KMS-11 (cell line): ENCODE results near the gene R3HDM2.

ENCODE experiments used
- H2AFZ ChIP-seq: fragments of 200-600 bp; sonication (generic); 2 replicates; pipeline ENCODE4 v1.6.1; 2016; ENCODE audit warnings: antibody characterized with exemption, mixed run types, low read depth
- H3K27ac ChIP-seq: fragments of 200-600 bp; sonication (generic); 2 replicates; pipeline ENCODE4 v1.6.1; 2016; ENCODE audit warnings: mild to moderate bottlenecking, mixed run types
- H3K27me3 ChIP-seq: fragments of 200-600 bp; sonication (generic); 2 replicates; pipeline ENCODE4 v1.6.1; 2017; ENCODE audit warnings: mild to moderate bottlenecking, low read depth, mixed run types, moderate library complexity; ENCODE audit not compliant: insufficient read depth
- H3K36me3 ChIP-seq: fragments of 200-600 bp; sonication (generic); 2 replicates; pipeline ENCODE4 v1.6.1; 2017; ENCODE audit warnings: mild to moderate bottlenecking, mixed run types; ENCODE audit not compliant: insufficient read depth
- H3K4me1 ChIP-seq: fragments of 200-600 bp; sonication (generic); 2 replicates; pipeline ENCODE4 v1.6.1; 2016; ENCODE audit warnings: mild to moderate bottlenecking, low read depth, mixed run types; ENCODE audit not compliant: poor library complexity, severe bottlenecking
- H3K4me2 ChIP-seq: fragments of 200-600 bp; sonication (generic); 2 replicates; pipeline ENCODE4 v1.7.0; 2016; ENCODE audit warnings: mild to moderate bottlenecking, mixed run types
- H3K4me3 ChIP-seq: fragments of 200-600 bp; sonication (generic); IDR thresholded peaks from 2 replicates; pipeline ENCODE4 v1.6.1; 2017; ENCODE audit warnings: low read depth, low read length, mixed read lengths; ENCODE audit not compliant: insufficient read depth
- H3K79me2 ChIP-seq: fragments of 200-600 bp; sonication (generic); 2 replicates; pipeline ENCODE4 v1.6.1; 2016; ENCODE audit warnings: low read depth, mixed run types; ENCODE audit not compliant: insufficient read depth
- H3K9ac ChIP-seq: fragments of 200-600 bp; sonication (generic); 2 replicates; pipeline ENCODE4 v1.6.1; 2016; ENCODE audit warnings: mild to moderate bottlenecking, mixed run types
- H4K20me1 ChIP-seq: fragments of 200-600 bp; sonication (generic); 2 replicates; pipeline ENCODE4 v1.6.1; 2016; ENCODE audit warnings: mild to moderate bottlenecking, mixed run types; ENCODE audit not compliant: insufficient read depth
- CTCF ChIP-seq: fragments of 200-600 bp; sonication (generic); conservative IDR thresholded peaks from 2 replicates; pipeline ENCODE4 v1.6.1; 2017; ENCODE audit warnings: low read depth, mild to moderate bottlenecking, antibody characterized with exemption, low read length, moderate library complexity, mixed read lengths

Gene R3HDM2

GRCh38 chr12:57266681-57267080 lies 164.2 kb downstream of the R3HDM2 start:
- Histone ChIP-seq H3K4me1 (peaks cover 6% of the 10 kb centered on the region), H3K9ac (no peak overlapping the region), H4K20me1 (no peaks in the 10 kb centered on the region), H3K36me3 (no peaks in the 10 kb centered on the region), H3K27me3 (no peaks in the 10 kb centered on the region), H2AFZ (no peak overlapping the region), H3K27ac (no peak overlapping the region), H3K4me2 (no peak overlapping the region), H3K79me2 (no peaks in the 10 kb centered on the region), H3K4me3 (no peak overlapping the region)
- TF ChIP-seq CTCF = no peak

- Histone ChIP-seq H3K27ac (no peak overlapping the region), H3K4me1 (peaks cover 6% of the 10 kb centered on the region)
- TF ChIP-seq CTCF = no peak
Observed at GRCh38 chr12:57263096-57263495, 167.7 kb downstream of the R3HDM2 start.

GRCh38 chr12:57262126-57262822 lies 168.6 kb downstream of the R3HDM2 start:
- peaks cover 6% of the 10 kb centered on the region for H3K4me1 ChIP-seq
- peaks cover 3% of the 10 kb centered on the region; the same call in 1 of the 2 replicates for H3K36me3 ChIP-seq
- no peak overlapping the region for H3K9ac ChIP-seq
- H3K79me2 ChIP-seq = no peaks in the 10 kb centered on the region
- no peaks in the 10 kb centered on the region for H3K27me3 ChIP-seq
- TF ChIP-seq CTCF = no peak
- no peak overlapping the region for H2AFZ ChIP-seq
- no peak overlapping the region for H3K4me3 ChIP-seq
- H4K20me1 ChIP-seq = no peaks in the 10 kb centered on the region
- no peak overlapping the region for H3K27ac ChIP-seq
- H3K4me2 ChIP-seq = no peak overlapping the region

More at GRCh38 chr12:57263096-57263495, 167.7 kb downstream of the R3HDM2 start:
- no peak overlapping the region for H3K4me2 ChIP-seq
- no peaks in the 10 kb centered on the region for H4K20me1 ChIP-seq
- no peaks in the 10 kb centered on the region for H3K79me2 ChIP-seq
- H3K9ac ChIP-seq = no peak overlapping the region
- no peak overlapping the region for H3K4me3 ChIP-seq
- no peaks in the 10 kb centered on the region for H3K36me3 ChIP-seq
- H3K27me3 ChIP-seq = no peaks in the 10 kb centered on the region
- H2AFZ ChIP-seq = no peak overlapping the region

- Histone ChIP-seq H3K4me2 (no peak overlapping the region), H3K36me3 (peaks cover 3% of the 10 kb centered on the region; the same call in 1 of the 2 replicates), H3K4me3 (no peak overlapping the region), H3K9ac (no peak overlapping the region), H3K27ac (no peak overlapping the region), H2AFZ (no peak overlapping the region), H3K4me1 (peaks cover 6% of the 10 kb centered on the region), H3K79me2 (no peaks in the 10 kb centered on the region), H4K20me1 (no peaks in the 10 kb centered on the region), H3K27me3 (no peaks in the 10 kb centered on the region)
- no peak for TF ChIP-seq CTCF
Observed at GRCh38 chr12:57261428-57261865, 169.4 kb downstream of the R3HDM2 start.
